GM20431 (cell line): Measurements from ENCODE around the gene FIP1L1.
"Not testable (repeated sequence)": the region's sequence is repeated elsewhere in the genome, so short reads cannot be mapped to it uniquely, and the experiment has no call there.

Experiments
- in situ Hi-C: fragments of 300-500 bp; cut with MseI, MboI; formaldehyde crosslinking; loops from one replicate; pipeline ENCODE4 v1.15.0; 2020; ENCODE audit warnings: low sequenced_read_pairs; ENCODE audit not compliant: unreplicated experiment

The FIP1L1 gene

DNA sequence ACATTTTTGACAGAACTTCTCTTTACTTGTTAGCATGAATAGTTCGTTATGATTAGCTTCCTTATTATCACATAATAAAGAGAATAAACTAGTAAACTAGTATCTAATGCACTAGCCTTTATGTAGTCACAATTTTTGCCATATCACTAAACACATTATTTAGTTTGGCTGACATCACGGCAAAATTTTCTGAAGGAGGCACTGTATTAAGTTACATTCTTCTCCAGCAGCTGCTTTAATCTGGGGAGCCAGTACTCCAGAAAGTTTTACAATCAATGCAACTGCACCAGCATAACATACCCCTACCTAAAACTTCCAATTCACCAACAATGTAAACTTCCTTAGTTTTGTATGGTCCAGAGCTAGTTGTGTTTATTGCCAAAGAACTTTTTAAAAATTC is 87.8 kb downstream of the FIP1L1 start:
- in situ Hi-C loops: no loop called here

DNA sequence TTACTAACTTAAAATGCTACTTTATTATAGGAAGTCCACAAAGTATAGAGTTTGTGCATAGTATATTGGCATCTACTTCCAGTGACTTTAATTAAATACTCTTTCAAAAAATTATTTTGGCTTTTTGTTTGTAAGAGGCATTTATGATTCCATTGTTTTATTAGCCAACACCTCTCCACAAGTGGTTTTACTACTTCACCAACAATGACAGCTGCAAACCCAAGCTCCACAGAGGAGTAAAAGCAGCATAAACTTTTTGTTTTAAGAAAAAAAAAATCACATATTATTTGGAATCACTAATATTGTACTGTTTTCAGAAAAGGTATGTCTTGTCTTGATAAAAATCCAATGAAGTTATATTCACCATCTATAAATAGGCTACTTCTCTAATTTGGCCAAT is 88.5 kb downstream of the FIP1L1 start:
- in situ Hi-C loops: no loop called here

DNA sequence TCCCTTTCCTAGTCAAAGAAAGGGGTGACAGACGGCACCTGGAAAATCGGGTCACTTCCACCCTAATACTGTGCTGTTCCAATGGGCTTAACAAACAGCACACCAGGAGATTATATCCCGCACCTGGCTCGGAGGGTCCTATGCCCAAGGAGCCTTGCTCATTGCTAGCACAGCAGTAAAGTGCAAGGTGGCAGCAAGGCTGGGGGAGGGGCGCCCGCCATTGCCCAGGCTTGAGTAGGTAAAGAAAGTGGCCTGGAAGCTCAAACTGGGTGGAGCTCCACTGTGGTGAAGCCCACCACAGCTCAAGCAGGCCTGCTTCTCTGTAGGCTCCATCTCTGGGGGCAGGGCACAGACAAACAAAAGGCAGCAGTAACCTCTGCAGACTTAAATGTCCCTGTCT is 89.1 kb downstream of the FIP1L1 start:
- in situ Hi-C loops: not testable (repeated sequence)

DNA sequence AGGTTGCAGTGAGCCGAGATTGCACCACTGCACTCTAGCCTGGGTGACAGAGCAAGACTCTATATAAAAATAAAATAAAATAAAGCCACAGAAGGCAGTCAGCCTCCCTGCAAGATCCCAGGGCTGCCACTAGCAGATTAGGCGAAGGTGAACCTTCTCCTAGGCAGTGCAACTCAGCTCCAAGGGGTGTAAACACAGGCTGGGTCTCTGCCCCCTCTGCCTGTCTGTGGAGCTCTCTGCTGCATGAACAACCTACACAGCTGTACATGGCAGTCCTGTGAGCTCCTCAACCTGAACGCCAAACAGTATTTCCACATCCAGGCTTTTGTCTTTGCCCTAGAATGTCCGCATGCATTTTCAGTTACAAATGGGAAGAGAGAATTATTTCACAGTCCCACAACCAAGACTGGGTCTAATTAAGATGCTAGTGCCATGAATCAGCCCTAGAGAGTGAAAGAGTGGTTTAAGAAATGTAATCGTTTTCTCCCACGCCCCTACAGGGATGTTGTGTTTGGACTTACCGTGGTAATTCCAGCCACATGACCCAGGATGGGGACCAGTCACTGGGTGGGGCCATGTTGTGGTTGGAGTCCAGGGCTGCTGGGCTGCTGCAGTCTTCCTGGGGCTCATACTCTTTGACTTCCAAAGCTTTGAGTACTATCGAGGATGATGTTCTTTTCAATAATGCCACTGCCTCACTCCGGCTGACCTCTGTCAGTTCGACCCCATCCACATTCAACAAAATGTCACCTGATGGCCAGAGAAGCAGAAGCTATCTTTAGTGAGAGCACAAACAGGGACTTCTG is 99.0 kb downstream of the FIP1L1 start:
- in situ Hi-C loops: no loop called here

DNA sequence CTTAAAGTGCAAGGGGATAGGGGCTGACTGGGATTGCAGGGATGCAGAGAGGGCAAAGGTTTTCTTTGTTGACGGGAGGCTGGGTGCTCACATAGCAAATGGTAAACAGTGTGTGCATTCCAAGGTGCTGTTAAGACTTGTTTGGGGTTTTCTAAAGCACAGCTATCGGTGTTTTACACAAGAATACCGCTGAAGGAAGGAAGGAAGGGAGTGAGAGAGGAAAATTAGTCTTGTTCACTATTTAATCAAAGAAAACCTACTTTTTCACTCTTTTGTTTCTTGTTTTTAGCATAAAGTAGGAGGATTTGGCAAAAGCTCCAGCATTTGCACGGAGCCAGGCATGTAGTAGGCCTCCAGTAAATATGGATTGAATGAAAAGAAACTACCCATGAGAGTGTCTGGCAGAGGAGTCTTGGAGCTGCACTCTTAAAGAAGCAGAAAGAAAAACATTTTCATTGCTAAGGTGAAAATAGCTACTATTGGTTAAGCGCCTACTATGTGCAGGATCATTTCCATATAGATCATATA is 99.7 kb downstream of the FIP1L1 start:
- in situ Hi-C loops: no loop called here

DNA sequence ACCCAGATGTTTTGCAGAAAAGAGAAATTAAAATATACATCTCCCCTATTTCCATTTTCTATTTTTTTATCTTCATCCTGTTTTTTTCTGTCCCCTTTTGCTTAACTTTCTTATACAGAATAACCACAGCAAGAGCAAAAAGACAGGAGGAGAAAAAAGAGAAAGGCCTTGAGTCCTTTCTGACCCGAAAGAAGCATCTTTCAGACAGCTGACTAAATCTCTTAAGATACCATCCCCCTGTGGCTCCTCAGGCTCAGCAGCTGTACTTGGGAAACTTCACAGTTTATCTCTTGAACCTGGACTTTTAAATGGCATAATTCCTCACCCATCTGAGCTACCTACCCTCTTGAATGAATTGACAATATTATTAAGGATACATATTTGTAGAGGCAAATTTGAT is 100.2 kb downstream of the FIP1L1 start:
- in situ Hi-C loops: no loop called here

DNA sequence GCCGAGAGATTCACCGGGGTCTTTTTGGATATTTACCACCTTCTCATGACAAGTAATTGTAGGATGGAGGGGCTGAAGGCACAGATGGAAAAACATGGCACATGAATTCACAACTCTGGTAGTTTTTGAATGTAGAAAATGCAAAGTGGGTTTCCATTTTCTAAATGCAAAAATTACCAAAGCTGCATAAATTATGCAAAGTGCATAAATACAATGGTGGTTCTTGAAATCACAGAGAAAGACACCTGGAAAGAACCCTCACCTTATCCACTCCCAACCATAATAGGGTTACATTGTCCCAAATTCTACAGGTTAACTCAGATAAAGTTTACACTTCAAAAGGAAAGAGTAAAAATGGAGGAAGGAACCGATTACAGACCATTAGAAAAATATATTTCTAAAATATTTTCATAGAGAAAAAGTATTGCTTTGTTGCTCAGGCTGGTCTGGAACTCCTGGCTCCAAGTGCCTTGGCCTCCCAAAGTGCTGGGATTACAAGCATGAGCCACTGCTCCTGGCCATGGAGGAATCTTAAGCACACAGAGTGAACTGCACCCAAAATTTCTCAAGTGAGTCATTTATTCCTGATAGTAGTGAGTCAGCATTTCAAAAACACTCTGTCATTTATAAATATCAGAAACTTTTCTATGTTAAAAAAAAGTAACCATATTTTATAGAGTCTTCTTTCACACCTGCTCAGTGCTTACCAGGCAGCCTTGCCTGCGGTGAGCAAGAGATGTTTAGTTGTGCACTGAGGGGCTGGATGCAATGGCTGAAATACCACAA is 101.4 kb downstream of the FIP1L1 start:
- in situ Hi-C loops: no loop called here

DNA sequence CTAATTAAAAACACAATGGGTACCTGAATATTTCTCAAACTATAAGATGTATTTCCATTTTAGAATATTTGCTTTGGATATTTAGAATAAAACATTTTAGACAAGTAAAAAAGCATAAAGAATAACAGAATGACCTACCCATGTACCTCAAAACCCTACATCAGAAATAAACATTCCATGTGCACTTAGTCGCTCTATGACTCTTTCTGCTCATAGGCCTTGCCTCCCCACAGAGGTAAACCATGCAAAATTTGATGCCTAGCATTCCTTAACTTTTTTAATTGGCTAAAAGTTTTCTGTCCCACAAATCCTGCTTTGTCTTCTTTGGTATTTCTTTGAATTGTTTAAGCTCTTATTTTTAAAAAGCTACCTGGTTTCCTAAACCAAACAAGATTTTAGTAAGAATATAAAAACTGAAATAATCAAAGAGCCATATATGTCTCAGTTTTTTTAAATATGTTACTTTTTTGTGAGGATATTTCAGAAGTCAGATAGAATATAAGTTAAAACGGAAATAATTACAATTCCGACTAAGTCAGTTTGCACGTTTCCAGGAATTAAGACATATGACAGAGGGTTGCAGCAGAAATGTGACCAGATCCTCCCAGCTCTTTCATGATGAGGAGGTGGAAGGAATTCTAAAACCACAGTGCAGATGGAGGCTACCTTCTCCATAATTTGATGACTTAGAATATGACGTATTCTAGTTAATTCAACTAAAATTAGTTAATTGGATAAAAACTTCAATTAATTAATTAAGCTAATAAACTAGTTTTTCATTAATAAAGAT is 102.5 kb downstream of the FIP1L1 start:
- in situ Hi-C loops: no loop called here

DNA sequence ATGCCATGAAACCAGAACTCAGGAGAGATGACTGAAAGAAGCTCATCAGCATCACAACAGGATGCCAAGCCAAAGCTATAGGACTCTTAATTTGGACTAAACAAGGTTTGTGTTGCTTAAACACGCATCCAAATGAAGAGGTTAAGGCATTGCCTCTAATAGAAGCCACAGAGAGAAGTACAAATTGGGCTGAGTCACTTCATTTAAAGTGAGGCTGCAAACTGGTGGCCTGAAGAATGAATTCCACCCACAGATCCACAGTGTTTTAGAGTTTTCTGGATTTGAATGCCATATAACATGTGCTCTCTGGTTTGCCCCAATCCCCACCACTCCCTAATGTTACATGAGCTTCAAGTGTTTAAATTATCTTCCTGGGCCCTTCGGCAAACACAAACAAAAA is 103.5 kb downstream of the FIP1L1 start:
- in situ Hi-C loops: no loop called here

DNA sequence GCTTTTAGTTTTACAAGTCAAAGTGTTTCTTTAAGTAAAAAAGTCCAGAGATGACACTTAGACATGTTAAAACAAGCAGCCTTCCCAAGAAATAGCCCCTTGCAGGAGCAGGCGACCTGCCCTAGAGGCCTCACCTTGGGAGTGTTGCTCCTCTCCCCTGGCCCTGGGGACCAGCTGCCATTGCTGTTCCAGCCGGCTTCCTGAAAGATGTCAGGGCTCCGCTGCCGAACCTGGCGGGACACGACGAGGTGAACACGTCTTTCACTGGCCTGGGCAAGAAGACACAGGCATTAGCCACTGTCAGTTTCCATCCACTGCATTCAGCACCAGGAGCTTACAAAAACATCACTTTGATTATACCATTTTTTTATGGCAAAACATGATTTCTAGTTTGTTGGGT is 104.1 kb downstream of the FIP1L1 start:
- in situ Hi-C loops: no loop called here

DNA sequence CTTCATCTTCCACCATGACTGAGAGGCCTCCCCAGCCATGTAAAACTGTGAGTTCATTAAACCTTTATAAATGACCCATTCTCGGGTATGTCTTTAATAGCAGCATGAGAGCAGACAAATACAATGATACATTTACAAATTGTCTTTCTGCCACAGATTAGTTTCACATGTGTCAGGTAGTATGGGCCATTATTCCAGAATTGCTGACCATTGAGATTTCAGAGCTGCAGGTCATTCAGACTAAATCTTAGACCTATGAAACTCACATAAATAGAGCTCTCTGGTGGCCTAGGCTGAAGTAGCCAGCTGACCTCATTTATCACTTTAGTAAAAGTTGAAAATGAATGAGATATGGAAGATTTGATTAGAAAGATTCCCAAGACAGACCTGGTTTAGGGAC is 105.8 kb downstream of the FIP1L1 start:
- in situ Hi-C loops: no loop called here

DNA sequence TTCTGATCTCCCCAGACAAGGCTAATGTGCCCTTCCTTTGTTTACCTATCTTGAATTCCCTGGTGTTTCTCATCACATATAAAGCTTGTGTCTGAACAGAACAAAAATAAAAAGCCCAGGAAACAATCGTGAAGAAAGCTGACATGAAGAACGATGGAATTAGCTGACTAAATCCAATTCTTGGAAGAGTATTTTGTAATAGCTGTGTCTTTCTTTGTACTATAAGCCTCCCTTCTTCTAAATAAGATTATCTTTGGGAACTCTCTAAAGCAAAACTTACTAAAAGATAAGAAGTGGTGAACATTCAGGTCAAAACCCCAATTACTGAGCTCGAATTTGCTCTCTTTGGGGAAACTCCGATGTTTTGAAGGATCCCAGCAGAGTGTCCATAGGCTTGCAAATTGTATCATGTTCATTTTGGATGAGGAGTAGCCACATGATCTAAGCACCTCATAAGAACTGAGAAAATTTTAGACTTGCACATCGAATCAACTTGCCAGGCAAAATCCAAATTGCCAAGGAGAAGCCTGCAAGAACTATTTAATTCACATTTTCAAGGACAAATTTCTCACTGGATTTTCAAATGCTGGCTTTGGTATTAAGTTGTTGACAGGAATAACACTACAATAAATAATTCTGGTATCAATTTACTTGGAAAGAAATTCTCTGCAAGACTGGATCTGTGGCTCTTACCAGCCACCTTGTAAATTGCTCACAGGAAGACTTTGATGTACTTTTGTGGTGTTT is 107.6 kb downstream of the FIP1L1 start:
- in situ Hi-C loops: no loop called here

DNA sequence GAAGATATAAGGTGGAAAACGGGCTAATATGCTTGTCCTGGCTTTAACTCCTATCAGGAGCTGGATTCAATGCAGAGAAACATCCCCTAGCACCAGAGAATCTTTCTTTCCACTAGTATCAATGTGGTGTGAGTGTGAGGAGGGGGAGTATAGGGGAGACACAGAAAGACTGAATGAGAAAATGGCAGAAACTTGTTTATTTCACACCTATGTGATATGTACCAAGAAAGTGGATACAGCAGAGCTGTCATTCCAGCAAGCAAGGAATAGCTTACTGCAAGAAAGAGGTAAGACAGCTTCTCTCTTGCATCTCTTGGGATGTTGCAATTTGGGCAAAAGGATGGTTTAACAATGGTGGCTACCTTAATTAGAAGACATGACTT is 108.2 kb downstream of the FIP1L1 start:
- in situ Hi-C loops: no loop called here

DNA sequence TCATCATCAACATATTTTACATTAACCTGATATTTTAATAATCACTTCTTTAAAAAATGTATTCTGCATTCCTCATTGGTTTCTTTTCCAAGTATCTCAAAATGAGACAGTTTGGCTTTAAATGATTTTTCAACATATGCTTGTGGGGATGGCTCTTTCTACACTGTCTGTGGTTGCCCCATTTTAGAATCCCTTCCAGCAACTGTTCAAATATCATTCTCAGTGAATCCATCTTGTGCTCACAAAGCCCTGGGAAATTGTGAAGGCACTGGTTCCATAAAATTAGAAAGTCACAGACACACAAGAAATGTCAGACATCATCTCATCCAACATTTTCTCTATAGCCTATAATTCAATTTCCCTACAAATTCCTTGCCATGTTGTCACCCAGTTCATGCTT is 110.3 kb downstream of the FIP1L1 start:
- in situ Hi-C loops: no loop called here

DNA sequence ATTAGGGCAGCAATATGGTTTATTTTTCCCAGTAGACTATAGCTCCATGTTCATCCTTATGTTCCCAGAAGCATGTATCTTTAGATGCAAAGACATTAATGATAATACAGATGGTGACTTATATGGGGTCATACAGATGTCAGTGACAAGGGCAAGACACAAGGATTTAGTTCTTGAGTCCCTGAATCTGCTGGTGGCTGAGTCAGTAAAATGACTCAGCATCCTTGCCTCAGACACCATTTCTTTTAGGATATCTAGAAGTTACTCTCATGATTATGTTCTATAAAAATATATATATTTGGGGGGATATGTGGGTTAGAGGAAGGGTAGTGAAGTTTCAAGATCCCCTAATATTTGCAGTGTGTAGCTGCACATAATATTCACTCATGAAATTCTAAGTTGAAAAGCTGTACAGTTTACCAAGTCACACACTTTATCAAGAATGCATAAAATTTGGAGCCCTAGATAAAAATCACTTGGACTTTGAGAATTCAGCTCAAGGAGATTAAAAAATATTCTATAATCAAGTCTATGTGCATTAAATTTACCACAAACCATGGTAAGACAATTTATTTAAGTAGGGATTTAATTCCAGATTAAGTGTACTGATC is 111.9 kb downstream of the FIP1L1 start:
- in situ Hi-C loops: no loop called here

DNA sequence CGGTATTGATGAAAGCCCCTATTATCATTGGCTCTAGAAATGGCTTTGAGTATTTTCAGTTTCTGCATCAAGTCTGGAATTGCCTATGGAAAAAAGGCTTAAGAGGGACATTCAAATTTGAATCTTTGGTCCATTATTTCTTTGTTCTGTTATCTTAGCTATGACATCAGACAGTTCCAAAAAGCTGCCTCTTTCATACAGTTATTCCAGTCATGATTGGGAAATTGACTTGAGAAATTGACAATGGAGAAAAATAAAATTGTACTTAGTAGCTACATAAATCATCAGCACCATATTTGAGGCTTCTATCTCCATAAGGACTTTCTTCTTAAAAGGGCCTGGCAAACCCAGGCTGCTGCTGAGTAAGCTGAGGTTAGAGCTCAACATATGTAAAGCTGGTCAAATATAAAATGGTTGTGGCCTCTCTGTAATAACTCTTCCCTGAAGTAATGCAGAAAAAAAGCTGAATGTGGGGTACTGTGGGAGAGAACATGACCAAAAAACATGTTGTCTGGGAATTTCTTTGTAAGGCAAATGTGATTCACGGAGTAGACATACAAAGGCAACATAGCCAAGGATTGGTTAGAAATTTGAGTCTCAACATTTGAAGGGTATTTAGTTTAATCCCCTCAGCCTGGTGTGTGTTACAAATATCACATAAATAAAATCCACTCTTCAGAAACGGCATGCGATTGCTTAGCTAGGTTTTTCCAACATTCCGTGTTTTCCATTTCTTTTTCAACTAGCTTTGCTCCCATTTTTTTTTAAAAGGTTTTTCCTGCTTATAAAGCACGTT is 112.9 kb downstream of the FIP1L1 start:
- in situ Hi-C loops: no loop called here

DNA sequence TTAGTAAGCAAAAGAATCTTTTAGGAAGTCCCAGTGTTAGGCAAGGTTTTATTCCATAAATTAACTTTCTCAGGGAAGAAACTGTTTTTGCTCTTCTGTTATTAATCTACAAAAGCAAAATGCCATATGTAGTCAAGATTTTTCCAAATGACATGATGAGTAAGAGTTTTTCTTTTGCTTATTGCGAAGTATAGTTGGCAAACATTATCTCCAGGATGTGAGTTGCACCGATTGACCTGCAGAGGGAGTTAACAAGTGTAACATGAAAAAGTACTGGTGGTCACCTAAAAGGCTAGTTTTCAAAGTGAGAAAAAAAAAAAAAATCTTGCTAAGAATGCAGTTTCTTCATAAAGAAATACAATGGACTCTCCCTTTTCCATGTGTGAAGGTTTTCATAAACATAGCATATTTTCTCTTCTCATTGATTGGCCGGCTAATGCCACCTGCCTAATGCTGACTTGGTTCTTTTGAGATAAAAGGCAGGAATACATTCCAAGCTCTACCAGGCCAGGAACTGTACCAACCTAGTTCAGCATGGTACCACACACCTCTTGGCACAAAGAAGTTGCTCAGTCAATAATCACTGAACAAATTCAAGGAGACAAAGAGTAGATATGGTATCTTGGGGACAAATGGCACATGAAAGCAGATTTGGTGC is 113.7 kb downstream of the FIP1L1 start:
- in situ Hi-C loops: no loop called here

DNA sequence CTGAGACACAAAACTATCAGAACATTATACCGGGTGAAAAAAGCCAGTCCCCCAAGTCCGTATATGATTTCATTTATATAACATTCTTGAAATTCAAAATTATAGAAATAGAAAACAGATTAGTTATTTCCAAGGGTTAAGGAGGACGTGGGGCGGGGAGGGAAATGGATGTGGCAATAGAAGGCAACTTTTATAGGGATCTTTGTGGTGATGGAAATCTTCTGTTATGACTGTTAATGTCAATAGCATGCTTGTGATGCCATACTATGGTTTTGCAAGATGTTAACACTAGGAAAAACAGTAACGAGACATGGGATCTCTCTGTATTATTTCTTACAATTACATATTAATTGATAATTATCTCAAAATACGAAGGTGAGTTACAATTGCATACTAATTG is 117.4 kb downstream of the FIP1L1 start:
- in situ Hi-C loops: no loop called here
